Measurements from ENCODE around the gene RAB31. TPM values are rescaled to one million over a fixed set of nuclear protein-coding genes. Genes with fewer than 3 reads are reported as not detected.

Gene RAB31
- total RNA-seq, 1 experiment from 2014 or later = 2.3 TPM

- no peak for DNase-seq
- H3K27me3 Mint-ChIP-seq (ENCODE audit: unreplicated experiment) = peaks cover 26% of the 10 kb centered on the region
- TF ChIP-seq CTCF (IDR thresholded peaks at IDR 0.05; ENCODE audit: unreplicated experiment) = no peak
- H3K36me3 Mint-ChIP-seq (ENCODE audit: insufficient read depth, unreplicated experiment) = no peaks in the 10 kb centered on the region
- H3K27ac Mint-ChIP-seq (ENCODE audit: unreplicated experiment) = no peak overlapping the region
- intact Hi-C loops (cut with micrococcal nuclease; ENCODE audit: unreplicated experiment) = no loop called here
- no peak overlapping the region for H3K4me3 Mint-ChIP-seq (ENCODE audit: low read depth, unreplicated experiment)
- no peaks in the 10 kb centered on the region for H3K9me3 Mint-ChIP-seq (ENCODE audit: low read depth, unreplicated experiment)
- CTCF ChIA-PET = interaction anchor here (1.3 kb wide), 1 partner anchor 10 kb away, joined by 5 read pairs; no protein-coding TSS in a partner anchor
- no peaks in the 10 kb centered on the region for H3K4me1 Mint-ChIP-seq (ENCODE audit: low read depth, unreplicated experiment)
- BruUV-seq (replicated peaks) = no TSS peak
Observed at GRCh38 chr18:9755110-9755509, 47.0 kb downstream of the RAB31 start.

- CTCF ChIA-PET = interaction anchor here (1.3 kb wide), 1 partner anchor 10 kb away, joined by 5 read pairs; no protein-coding TSS in a partner anchor
- no peaks in the 10 kb centered on the region for H3K4me1 Mint-ChIP-seq (ENCODE audit: low read depth, unreplicated experiment)
- no TSS peak for BruUV-seq (replicated peaks)
- intact Hi-C loops (cut with micrococcal nuclease; ENCODE audit: unreplicated experiment) = no loop called here
- no peaks in the 10 kb centered on the region for H3K9me3 Mint-ChIP-seq (ENCODE audit: low read depth, unreplicated experiment)
- no peaks in the 10 kb centered on the region for H3K36me3 Mint-ChIP-seq (ENCODE audit: insufficient read depth, unreplicated experiment)
- no peak overlapping the region for H3K4me3 Mint-ChIP-seq (ENCODE audit: low read depth, unreplicated experiment)
- peaks cover 26% of the 10 kb centered on the region for H3K27me3 Mint-ChIP-seq (ENCODE audit: unreplicated experiment)
- no peak for DNase-seq
- TF ChIP-seq CTCF (IDR thresholded peaks at IDR 0.05; ENCODE audit: unreplicated experiment) = no peak
- H3K27ac Mint-ChIP-seq (ENCODE audit: unreplicated experiment) = no peak overlapping the region
Observed at GRCh38 chr18:9755615-9756014, 47.5 kb downstream of the RAB31 start.

- intact Hi-C loops (cut with micrococcal nuclease; ENCODE audit: unreplicated experiment) = no loop called here
- no peak for DNase-seq
- no peak for TF ChIP-seq CTCF (IDR thresholded peaks at IDR 0.05; ENCODE audit: unreplicated experiment)
- H3K4me1 Mint-ChIP-seq (ENCODE audit: low read depth, unreplicated experiment) = no peaks in the 10 kb centered on the region
- H3K9me3 Mint-ChIP-seq (ENCODE audit: low read depth, unreplicated experiment) = no peaks in the 10 kb centered on the region
- H3K27ac Mint-ChIP-seq (ENCODE audit: unreplicated experiment) = no peak overlapping the region
- H3K36me3 Mint-ChIP-seq (ENCODE audit: insufficient read depth, unreplicated experiment) = no peaks in the 10 kb centered on the region
- no TSS peak for BruUV-seq (replicated peaks)
- CTCF ChIA-PET = interaction anchor here (0.7 kb wide), 1 partner anchor 10 kb away, joined by 3 read pairs; no protein-coding TSS in a partner anchor
- H3K27me3 Mint-ChIP-seq (ENCODE audit: unreplicated experiment) = peaks cover 26% of the 10 kb centered on the region
- no peak overlapping the region for H3K4me3 Mint-ChIP-seq (ENCODE audit: low read depth, unreplicated experiment)
Observed at GRCh38 chr18:9756271-9756932, 48.3 kb downstream of the RAB31 start.

- CTCF ChIA-PET = interaction anchor here (0.7 kb wide), 1 partner anchor 10 kb away, joined by 3 read pairs; no protein-coding TSS in a partner anchor
Observed at GRCh38 chr18:9756933-9757470, 48.9 kb downstream of the RAB31 start.

More at GRCh38 chr18:9756933-9757470, 48.9 kb downstream of the RAB31 start:
- no peak for TF ChIP-seq CTCF (IDR thresholded peaks at IDR 0.05; ENCODE audit: unreplicated experiment)
- BruUV-seq (replicated peaks) = no TSS peak
- Mint-ChIP-seq H3K4me3 (ENCODE audit: low read depth, unreplicated experiment) (no peak overlapping the region), H3K9me3 (ENCODE audit: low read depth, unreplicated experiment) (no peaks in the 10 kb centered on the region), H3K36me3 (ENCODE audit: insufficient read depth, unreplicated experiment) (no peaks in the 10 kb centered on the region), H3K27ac (ENCODE audit: unreplicated experiment) (no peak overlapping the region), H3K27me3 (ENCODE audit: unreplicated experiment) (peaks cover 26% of the 10 kb centered on the region), H3K4me1 (ENCODE audit: low read depth, unreplicated experiment) (no peaks in the 10 kb centered on the region)
- intact Hi-C loops (cut with micrococcal nuclease; ENCODE audit: unreplicated experiment) = no loop called here
- no peak for DNase-seq

Measured in Calu3 (cell line).